GM19193 (cell line): Measurements from ENCODE around the gene LCMT1.
A peak's percentile ranks its signal among the peaks of the same experiment; 100 is the strongest.

Experiments
- POLR2A ChIP-seq: IDR thresholded peaks from 4 replicates; pipeline ENCODE4 v1.6.1; 2011; ENCODE audit not compliant: insufficient read depth, insufficient read length; ENCODE audit errors: extremely low read depth

The LCMT1 gene

GRCh38 chr16:25111403-25112166 lies at the start of gene LCMT1:
Gene LCMT1, plus strand, starts transcription at chr16:25111742. Its CDS starts 142 bp downstream, at chr16:25111884.
- TF ChIP-seq POLR2A: peak; percentile 61

GRCh38 chr16:25063102-25063501 lies 48.4 kb upstream of the LCMT1 start:
- no peak for TF ChIP-seq POLR2A

- TF ChIP-seq POLR2A: no peak
Observed at GRCh38 chr16:25063865-25064264, 47.7 kb upstream of the LCMT1 start.

- no peak for TF ChIP-seq POLR2A
Observed at GRCh38 chr16:25064937-25065336, 46.6 kb upstream of the LCMT1 start.

- no peak for TF ChIP-seq POLR2A
Observed at GRCh38 chr16:25065899-25066298, 45.6 kb upstream of the LCMT1 start.

GRCh38 chr16:25066426-25066746 lies 45.2 kb upstream of the LCMT1 start:
- no peak for TF ChIP-seq POLR2A

- peak; percentile 68 for TF ChIP-seq POLR2A
Observed at GRCh38 chr16:25066747-25067631, 44.6 kb upstream of the LCMT1 start.

- no peak for TF ChIP-seq POLR2A
Observed at GRCh38 chr16:25073854-25074253, 37.7 kb upstream of the LCMT1 start.

GRCh38 chr16:25078386-25078978 lies 33.1 kb upstream of the LCMT1 start:
- TF ChIP-seq POLR2A: no peak

- no peak for TF ChIP-seq POLR2A
Observed at GRCh38 chr16:25079637-25080378, 31.7 kb upstream of the LCMT1 start.

- no peak for TF ChIP-seq POLR2A
Observed at GRCh38 chr16:25080420-25081131, 31.0 kb upstream of the LCMT1 start.

GRCh38 chr16:25081702-25082101 lies 29.8 kb upstream of the LCMT1 start:
- TF ChIP-seq POLR2A: no peak

GRCh38 chr16:25083065-25083464 lies 28.5 kb upstream of the LCMT1 start:
- no peak for TF ChIP-seq POLR2A

- TF ChIP-seq POLR2A: no peak
Observed at GRCh38 chr16:25083701-25084100, 27.8 kb upstream of the LCMT1 start.

- TF ChIP-seq POLR2A: no peak
Observed at GRCh38 chr16:25084797-25085196, 26.7 kb upstream of the LCMT1 start.

GRCh38 chr16:25087761-25088160 lies 23.8 kb upstream of the LCMT1 start:
- TF ChIP-seq POLR2A: no peak
